GM23338 (cell line): Measurements from ENCODE around the gene TMEM140. TPM values are rescaled to one million over a fixed set of nuclear protein-coding genes. Genes with fewer than 3 reads are reported as not detected.

Experiments used
- ATAC-seq: fragments of 200-7000 bp; cut with Tn5 transposase; 3 replicates; pipeline ENCODE4 v1.9.1; 2020
- DNase-seq: peaks from one replicate; pipeline ENCODE4 v3.0.0-alpha.2; 2015; ENCODE audit warnings: low spot score
- H2AFZ ChIP-seq: fragments of 200-600 bp; sonication (generic); 2 replicates; pipeline ENCODE4 v1.8.0; 2016; ENCODE audit warnings: antibody characterized with exemption, mild to moderate bottlenecking, moderate library complexity
- H3F3A ChIP-seq: fragments of 200-600 bp; sonication (generic); replicated peaks from 2 replicates; pipeline ENCODE4 v1.8.0; 2017; ENCODE audit warnings: antibody characterized with exemption, mixed run types, low read depth
- H3K27ac ChIP-seq: fragments of 200-600 bp; sonication (generic); 2 replicates; pipeline ENCODE4 v1.6.1; 2016; ENCODE audit warnings: low read depth
- H3K27me3 ChIP-seq: fragments of 200-600 bp; sonication (generic); 2 replicates; pipeline ENCODE4 v1.8.0; 2016; ENCODE audit warnings: mild to moderate bottlenecking, mixed run types, moderate library complexity; ENCODE audit not compliant: insufficient read depth
- H3K36me3 ChIP-seq: fragments of 200-600 bp; sonication (generic); 2 replicates; pipeline ENCODE4 v1.8.0; 2016; ENCODE audit warnings: mild to moderate bottlenecking; ENCODE audit not compliant: insufficient read depth
- H3K4me1 ChIP-seq: fragments of 200-600 bp; sonication (generic); 2 replicates; pipeline ENCODE4 v1.8.0; 2016; ENCODE audit warnings: mild to moderate bottlenecking, moderate library complexity; ENCODE audit not compliant: insufficient read depth
- H3K4me2 ChIP-seq: fragments of 200-600 bp; sonication (generic); 2 replicates; pipeline ENCODE4 v1.7.1; 2017; ENCODE audit warnings: mixed run types
- H3K4me3 ChIP-seq: fragments of 200-600 bp; sonication (generic); 2 replicates; pipeline ENCODE4 v1.6.1; 2016; ENCODE audit warnings: mixed run types
- H3K79me2 ChIP-seq: fragments of 200-600 bp; sonication (generic); replicated peaks from 2 replicates; pipeline ENCODE4 v1.8.0; 2017; ENCODE audit warnings: mild to moderate bottlenecking; ENCODE audit not compliant: insufficient read depth
- H3K9me2 ChIP-seq: fragments of 200-600 bp; sonication (generic); 2 replicates; pipeline ENCODE4 v1.8.0; 2017; ENCODE audit not compliant: insufficient read depth
- H4K20me1 ChIP-seq: fragments of 200-600 bp; sonication (generic); replicated peaks from 2 replicates; pipeline ENCODE4 v1.8.0; 2017; ENCODE audit warnings: mild to moderate bottlenecking; ENCODE audit not compliant: insufficient read depth
- H3K27ac Mint-ChIP-seq: 2 replicates; pipeline ENCODE4 v1.8.0; 2020; ENCODE audit warnings: inconsistent platforms, mild to moderate bottlenecking, moderate library complexity, mixed read lengths
- H3K27me3 Mint-ChIP-seq: 3 replicates; pipeline ENCODE4 v1.8.0; 2022; ENCODE audit warnings: low read depth, mild to moderate bottlenecking, moderate library complexity, mixed read lengths, inconsistent platforms; ENCODE audit not compliant: insufficient read depth, poor library complexity
- H3K36me3 Mint-ChIP-seq: 3 replicates; pipeline ENCODE4 v1.8.0; 2021; ENCODE audit warnings: low read depth, mild to moderate bottlenecking, inconsistent platforms, moderate library complexity, mixed read lengths
- H3K4me1 Mint-ChIP-seq: 3 replicates; pipeline ENCODE4 v1.8.0; 2020; ENCODE audit warnings: mild to moderate bottlenecking, inconsistent platforms, mixed read lengths
- H3K4me3 Mint-ChIP-seq: 3 replicates; pipeline ENCODE4 v1.8.0; 2021; ENCODE audit warnings: moderate library complexity, mild to moderate bottlenecking, inconsistent platforms, mixed read lengths
- H3K9me3 Mint-ChIP-seq: 3 replicates; pipeline ENCODE4 v1.8.0; 2020; ENCODE audit warnings: moderate library complexity, mild to moderate bottlenecking, inconsistent platforms, mixed read lengths
- CREB1 ChIP-seq: fragments of 250-450 bp; sonication (Bioruptor Pico); IDR thresholded peaks from 2 replicates; pipeline ENCODE4 v1.5.0; 2020; ENCODE audit warnings: low read depth, mild to moderate bottlenecking, moderate library complexity
- CTCF ChIP-seq, 2 experiments: fragments of 200-600 bp in 1 of 2; sonication (generic) in 1 of 2; conservative IDR thresholded peaks; 2 replicates each; pipeline versions ENCODE4 v1.5.1 to v1.6.1; 2016 to 2017; ENCODE audit warnings: antibody characterized with exemption in 2 of 2, low read depth in 2 of 2, mild to moderate bottlenecking in 2 of 2, moderate library complexity in 1 of 2
- EZH2 ChIP-seq: fragments of 200-600 bp; sonication (generic); IDR thresholded peaks from one replicate; pipeline ENCODE4 v1.8.0; 2017; ENCODE audit warnings: antibody characterized with exemption, mild to moderate bottlenecking, low read depth; ENCODE audit not compliant: unreplicated experiment
- EZH2phosphoT487 ChIP-seq: fragments of 200-600 bp; sonication (generic); IDR thresholded peaks from one replicate; pipeline ENCODE4 v1.8.1; 2018; ENCODE audit warnings: antibody characterized with exemption; ENCODE audit not compliant: unreplicated experiment
- JUNB ChIP-seq: IDR thresholded peaks from one replicate; pipeline ENCODE4 v1.6.1; 2016; ENCODE audit warnings: antibody characterized with exemption; ENCODE audit not compliant: unreplicated experiment
- NANOG ChIP-seq: IDR thresholded peaks from 2 replicates; pipeline ENCODE4 v1.6.1; 2016; ENCODE audit warnings: antibody characterized with exemption, borderline replicate concordance
- POLR2AphosphoS5 ChIP-seq: IDR thresholded peaks from 2 replicates; pipeline ENCODE4 v1.6.1; 2016; ENCODE audit warnings: antibody characterized with exemption, low read depth
- STAT1 ChIP-seq: IDR thresholded peaks from one replicate; pipeline ENCODE4 v1.6.1; 2016; ENCODE audit warnings: antibody characterized with exemption; ENCODE audit not compliant: unreplicated experiment
- ZNF114 ChIP-seq: fragments of 250-450 bp; sonication (Bioruptor Pico); IDR thresholded peaks from 2 replicates; pipeline ENCODE4 v1.5.0; 2020; ENCODE audit warnings: mild to moderate bottlenecking, moderate library complexity
- ZNF331 ChIP-seq: fragments of 250-450 bp; sonication (Bioruptor Pico); IDR thresholded peaks from 2 replicates; pipeline ENCODE4 v1.5.0; 2020; ENCODE audit warnings: low read depth, mild to moderate bottlenecking, moderate library complexity
- polyA plus RNA-seq: library from polyadenylated mRNA; unstranded; fragments of >200 nt; fragmentation: Nextera tagmentation; extraction: Ambion mirVana; gene quantifications from 2 replicates; pipeline ENCODE4 v1.2.1, GENCODE V29; 2016
- total RNA-seq: library from RNA; depleted of rRNA; stranded (reverse); fragments of >200 nt; shearing (Covaris generic); gene quantifications from 2 replicates; pipeline ENCODE4 v1.2.3, GENCODE V29; 2014
- TF ChIP-seq, protein P1 (sequence below): IDR thresholded peaks from 2 replicates; pipeline ENCODE4 v1.6.1; 2016; ENCODE audit warnings: antibody characterized with exemption
- TF ChIP-seq, protein P2 (sequence below): IDR thresholded peaks from one replicate; pipeline ENCODE4 v1.6.1; 2018; ENCODE audit warnings: antibody characterized with exemption; ENCODE audit not compliant: unreplicated experiment
- TF ChIP-seq, protein P3 (sequence below): fragments of 250-450 bp; sonication (Bioruptor Pico); IDR thresholded peaks from 2 replicates; pipeline ENCODE4 v1.5.0; 2020; ENCODE audit warnings: mild to moderate bottlenecking, moderate library complexity

The TMEM140 gene
- total and polyA plus RNA-seq, 2 experiments from 2014 or later: 2.7 TPM; not detected in 1

GRCh38 chr7:135169964-135170273 is 22.0 kb downstream of the TMEM140 start:
- peaks cover 4% of the 10 kb centered on the region; the same call in 1 of the 2 replicates for H4K20me1 ChIP-seq
- H3K79me2 ChIP-seq: peaks cover 16% of the 10 kb centered on the region
- peaks cover 34% of the 10 kb centered on the region for H3K4me1 Mint-ChIP-seq
- peaks cover 5% of the 10 kb centered on the region; the same call in 1 of the 2 replicates for H3K36me3 ChIP-seq
- H3K36me3 Mint-ChIP-seq: peaks cover 50% of the 10 kb centered on the region
- H3K27ac ChIP-seq: peak overlapping the region; percentile 97
- DNase-seq: no peak
- peak; percentile 57 for ATAC-seq
- peak overlapping the region; percentile 92 for H3K4me3 Mint-ChIP-seq
- H2AFZ ChIP-seq: peak overlapping the region; percentile 69
- H3K27ac Mint-ChIP-seq: peak overlapping the region; percentile 95
- peaks cover 7% of the 10 kb centered on the region for H3F3A ChIP-seq
- H3K9me2 ChIP-seq: no peaks in the 10 kb centered on the region
- no peaks in the 10 kb centered on the region; the same call in none of the 3 replicates for H3K9me3 Mint-ChIP-seq
- TF ChIP-seq JUNB (no peak), ZNF331 (CRISPR knock-in tag) (no peak), EZH2phosphoT487 (no peak), ZNF114 (CRISPR knock-in tag) (no peak), STAT1 (no peak), EZH2 (no peak), CREB1 (CRISPR knock-in tag) (no peak), POLR2AphosphoS5 (no peak), NANOG (no peak), CTCF (conservative IDR thresholded peaks at IDR 0.05; ENCODE audit: low read depth in 2 of 2) (no peak)
- TF ChIP-seq, protein P1, sequence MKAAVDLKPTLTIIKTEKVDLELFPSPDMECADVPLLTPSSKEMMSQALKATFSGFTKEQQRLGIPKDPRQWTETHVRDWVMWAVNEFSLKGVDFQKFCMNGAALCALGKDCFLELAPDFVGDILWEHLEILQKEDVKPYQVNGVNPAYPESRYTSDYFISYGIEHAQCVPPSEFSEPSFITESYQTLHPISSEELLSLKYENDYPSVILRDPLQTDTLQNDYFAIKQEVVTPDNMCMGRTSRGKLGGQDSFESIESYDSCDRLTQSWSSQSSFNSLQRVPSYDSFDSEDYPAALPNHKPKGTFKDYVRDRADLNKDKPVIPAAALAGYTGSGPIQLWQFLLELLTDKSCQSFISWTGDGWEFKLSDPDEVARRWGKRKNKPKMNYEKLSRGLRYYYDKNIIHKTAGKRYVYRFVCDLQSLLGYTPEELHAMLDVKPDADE: no peak
- TF ChIP-seq, protein P2, sequence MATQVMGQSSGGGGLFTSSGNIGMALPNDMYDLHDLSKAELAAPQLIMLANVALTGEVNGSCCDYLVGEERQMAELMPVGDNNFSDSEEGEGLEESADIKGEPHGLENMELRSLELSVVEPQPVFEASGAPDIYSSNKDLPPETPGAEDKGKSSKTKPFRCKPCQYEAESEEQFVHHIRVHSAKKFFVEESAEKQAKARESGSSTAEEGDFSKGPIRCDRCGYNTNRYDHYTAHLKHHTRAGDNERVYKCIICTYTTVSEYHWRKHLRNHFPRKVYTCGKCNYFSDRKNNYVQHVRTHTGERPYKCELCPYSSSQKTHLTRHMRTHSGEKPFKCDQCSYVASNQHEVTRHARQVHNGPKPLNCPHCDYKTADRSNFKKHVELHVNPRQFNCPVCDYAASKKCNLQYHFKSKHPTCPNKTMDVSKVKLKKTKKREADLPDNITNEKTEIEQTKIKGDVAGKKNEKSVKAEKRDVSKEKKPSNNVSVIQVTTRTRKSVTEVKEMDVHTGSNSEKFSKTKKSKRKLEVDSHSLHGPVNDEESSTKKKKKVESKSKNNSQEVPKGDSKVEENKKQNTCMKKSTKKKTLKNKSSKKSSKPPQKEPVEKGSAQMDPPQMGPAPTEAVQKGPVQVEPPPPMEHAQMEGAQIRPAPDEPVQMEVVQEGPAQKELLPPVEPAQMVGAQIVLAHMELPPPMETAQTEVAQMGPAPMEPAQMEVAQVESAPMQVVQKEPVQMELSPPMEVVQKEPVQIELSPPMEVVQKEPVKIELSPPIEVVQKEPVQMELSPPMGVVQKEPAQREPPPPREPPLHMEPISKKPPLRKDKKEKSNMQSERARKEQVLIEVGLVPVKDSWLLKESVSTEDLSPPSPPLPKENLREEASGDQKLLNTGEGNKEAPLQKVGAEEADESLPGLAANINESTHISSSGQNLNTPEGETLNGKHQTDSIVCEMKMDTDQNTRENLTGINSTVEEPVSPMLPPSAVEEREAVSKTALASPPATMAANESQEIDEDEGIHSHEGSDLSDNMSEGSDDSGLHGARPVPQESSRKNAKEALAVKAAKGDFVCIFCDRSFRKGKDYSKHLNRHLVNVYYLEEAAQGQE: no peak
- TF ChIP-seq, protein P3, sequence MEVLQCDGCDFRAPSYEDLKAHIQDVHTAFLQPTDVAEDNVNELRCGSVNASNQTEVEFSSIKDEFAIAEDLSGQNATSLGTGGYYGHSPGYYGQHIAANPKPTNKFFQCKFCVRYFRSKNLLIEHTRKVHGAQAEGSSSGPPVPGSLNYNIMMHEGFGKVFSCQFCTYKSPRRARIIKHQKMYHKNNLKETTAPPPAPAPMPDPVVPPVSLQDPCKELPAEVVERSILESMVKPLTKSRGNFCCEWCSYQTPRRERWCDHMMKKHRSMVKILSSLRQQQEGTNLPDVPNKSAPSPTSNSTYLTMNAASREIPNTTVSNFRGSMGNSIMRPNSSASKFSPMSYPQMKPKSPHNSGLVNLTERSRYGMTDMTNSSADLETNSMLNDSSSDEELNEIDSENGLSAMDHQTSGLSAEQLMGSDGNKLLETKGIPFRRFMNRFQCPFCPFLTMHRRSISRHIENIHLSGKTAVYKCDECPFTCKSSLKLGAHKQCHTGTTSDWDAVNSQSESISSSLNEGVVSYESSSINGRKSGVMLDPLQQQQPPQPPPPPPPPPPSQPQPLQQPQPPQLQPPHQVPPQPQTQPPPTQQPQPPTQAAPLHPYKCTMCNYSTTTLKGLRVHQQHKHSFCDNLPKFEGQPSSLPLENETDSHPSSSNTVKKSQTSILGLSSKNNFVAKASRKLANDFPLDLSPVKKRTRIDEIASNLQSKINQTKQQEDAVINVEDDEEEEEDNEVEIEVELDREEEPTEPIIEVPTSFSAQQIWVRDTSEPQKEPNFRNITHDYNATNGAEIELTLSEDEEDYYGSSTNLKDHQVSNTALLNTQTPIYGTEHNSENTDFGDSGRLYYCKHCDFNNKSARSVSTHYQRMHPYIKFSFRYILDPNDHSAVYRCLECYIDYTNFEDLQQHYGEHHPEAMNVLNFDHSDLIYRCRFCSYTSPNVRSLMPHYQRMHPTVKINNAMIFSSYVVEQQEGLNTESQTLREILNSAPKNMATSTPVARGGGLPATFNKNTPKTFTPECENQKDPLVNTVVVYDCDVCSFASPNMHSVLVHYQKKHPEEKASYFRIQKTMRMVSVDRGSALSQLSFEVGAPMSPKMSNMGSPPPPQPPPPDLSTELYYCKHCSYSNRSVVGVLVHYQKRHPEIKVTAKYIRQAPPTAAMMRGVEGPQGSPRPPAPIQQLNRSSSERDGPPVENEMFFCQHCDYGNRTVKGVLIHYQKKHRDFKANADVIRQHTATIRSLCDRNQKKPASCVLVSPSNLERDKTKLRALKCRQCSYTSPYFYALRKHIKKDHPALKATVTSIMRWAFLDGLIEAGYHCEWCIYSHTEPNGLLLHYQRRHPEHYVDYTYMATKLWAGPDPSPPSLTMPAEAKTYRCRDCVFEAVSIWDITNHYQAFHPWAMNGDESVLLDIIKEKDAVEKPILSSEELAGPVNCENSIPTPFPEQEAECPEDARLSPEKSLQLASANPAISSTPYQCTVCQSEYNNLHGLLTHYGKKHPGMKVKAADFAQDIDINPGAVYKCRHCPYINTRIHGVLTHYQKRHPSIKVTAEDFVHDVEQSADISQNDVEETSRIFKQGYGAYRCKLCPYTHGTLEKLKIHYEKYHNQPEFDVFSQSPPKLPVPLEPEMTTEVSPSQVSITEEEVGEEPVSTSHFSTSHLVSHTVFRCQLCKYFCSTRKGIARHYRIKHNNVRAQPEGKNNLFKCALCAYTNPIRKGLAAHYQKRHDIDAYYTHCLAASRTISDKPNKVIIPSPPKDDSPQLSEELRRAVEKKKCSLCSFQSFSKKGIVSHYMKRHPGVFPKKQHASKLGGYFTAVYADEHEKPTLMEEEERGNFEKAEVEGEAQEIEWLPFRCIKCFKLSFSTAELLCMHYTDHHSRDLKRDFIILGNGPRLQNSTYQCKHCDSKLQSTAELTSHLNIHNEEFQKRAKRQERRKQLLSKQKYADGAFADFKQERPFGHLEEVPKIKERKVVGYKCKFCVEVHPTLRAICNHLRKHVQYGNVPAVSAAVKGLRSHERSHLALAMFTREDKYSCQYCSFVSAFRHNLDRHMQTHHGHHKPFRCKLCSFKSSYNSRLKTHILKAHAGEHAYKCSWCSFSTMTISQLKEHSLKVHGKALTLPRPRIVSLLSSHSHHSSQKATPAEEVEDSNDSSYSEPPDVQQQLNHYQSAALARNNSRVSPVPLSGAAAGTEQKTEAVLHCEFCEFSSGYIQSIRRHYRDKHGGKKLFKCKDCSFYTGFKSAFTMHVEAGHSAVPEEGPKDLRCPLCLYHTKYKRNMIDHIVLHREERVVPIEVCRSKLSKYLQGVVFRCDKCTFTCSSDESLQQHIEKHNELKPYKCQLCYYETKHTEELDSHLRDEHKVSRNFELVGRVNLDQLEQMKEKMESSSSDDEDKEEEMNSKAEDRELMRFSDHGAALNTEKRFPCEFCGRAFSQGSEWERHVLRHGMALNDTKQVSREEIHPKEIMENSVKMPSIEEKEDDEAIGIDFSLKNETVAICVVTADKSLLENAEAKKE (CRISPR knock-in tag): no peak
- H3K27me3 ChIP-seq: no peaks in the 10 kb centered on the region
- H3K27me3 Mint-ChIP-seq: peaks cover 25% of the 10 kb centered on the region
- peaks cover 20% of the 10 kb centered on the region for H3K4me1 ChIP-seq
- H3K4me2 ChIP-seq: peak overlapping the region; percentile 94
- H3K4me3 ChIP-seq: peak overlapping the region; percentile 80
